Hematopoietic multipotent progenitor cell (in vitro differentiated cells): ENCODE measurements around the gene HHIPL1. TPM values are rescaled to one million over a fixed set of nuclear protein-coding genes. Genes with fewer than 3 reads are reported as not detected.

Source experiments
- DNase-seq, 3 donors: peaks; one replicate each; pipeline ENCODE4 v3.0.0-alpha.2; 2011 to 2015; ENCODE audit warnings: low read depth in 2 of 3, low spot score in 2 of 3
- total RNA-seq: library from RNA; depleted of rRNA; stranded (reverse); fragments of >200 nt; gene quantifications from one replicate; pipeline ENCODE4 v1.2.3, GENCODE V29; 2012

Gene HHIPL1
- under 0.01 TPM for total RNA-seq

GRCh38 chr14:99644723-99645544 lies at the start of gene HHIPL1:
Gene HHIPL1 (plus strand): TSS chr14:99645129. CDS start chr14:99645208, 79 bp downstream.
- no peak for DNase-seq

GRCh38 chr14:99595524-99595923 lies 49.4 kb upstream of the HHIPL1 start:
- no peak for DNase-seq

GRCh38 chr14:99596071-99596627 lies 48.8 kb upstream of the HHIPL1 start:
- DNase-seq = no peak

- DNase-seq = no peak
Observed at GRCh38 chr14:99596772-99597171, 48.2 kb upstream of the HHIPL1 start.

- DNase-seq = no peak
Observed at GRCh38 chr14:99597911-99598600, 46.9 kb upstream of the HHIPL1 start.

- DNase-seq = no peak
Observed at GRCh38 chr14:99598774-99599173, 46.2 kb upstream of the HHIPL1 start.

GRCh38 chr14:99599393-99599792 lies 45.5 kb upstream of the HHIPL1 start:
- DNase-seq = no peak

GRCh38 chr14:99600232-99600888 lies 44.6 kb upstream of the HHIPL1 start:
- DNase-seq = no peak

- DNase-seq = no peak
Observed at GRCh38 chr14:99601361-99601831, 43.5 kb upstream of the HHIPL1 start.

- no peak for DNase-seq
Observed at GRCh38 chr14:99602054-99602787, 42.7 kb upstream of the HHIPL1 start.

GRCh38 chr14:99602788-99603415 lies 42.0 kb upstream of the HHIPL1 start:
- no peak for DNase-seq

- DNase-seq = peak; percentile 45 to 54 (median 47)
Observed at GRCh38 chr14:99603471-99604277, 41.3 kb upstream of the HHIPL1 start, which contains the start of gene CCDC85C. Gene CCDC85C (minus strand): TSS chr14:99604207. CDS start chr14:99603959, 248 bp downstream.

GRCh38 chr14:99604278-99604765 lies 40.6 kb upstream of the HHIPL1 start:
- DNase-seq = peak; percentile 91 to 96 (median 94)

- DNase-seq = peak in 1 of 3 donors; percentile 19
Observed at GRCh38 chr14:99604766-99605298, 40.1 kb upstream of the HHIPL1 start.

GRCh38 chr14:99605299-99605961 lies 39.5 kb upstream of the HHIPL1 start:
- DNase-seq = peak; percentile 60 to 71 (median 65)

- DNase-seq = no peak
Observed at GRCh38 chr14:99606359-99606758, 38.6 kb upstream of the HHIPL1 start.

- DNase-seq = no peak
Observed at GRCh38 chr14:99608591-99608990, 36.3 kb upstream of the HHIPL1 start.
